ENCODE results near the gene PFDN2.

The PFDN2 gene

DNA sequence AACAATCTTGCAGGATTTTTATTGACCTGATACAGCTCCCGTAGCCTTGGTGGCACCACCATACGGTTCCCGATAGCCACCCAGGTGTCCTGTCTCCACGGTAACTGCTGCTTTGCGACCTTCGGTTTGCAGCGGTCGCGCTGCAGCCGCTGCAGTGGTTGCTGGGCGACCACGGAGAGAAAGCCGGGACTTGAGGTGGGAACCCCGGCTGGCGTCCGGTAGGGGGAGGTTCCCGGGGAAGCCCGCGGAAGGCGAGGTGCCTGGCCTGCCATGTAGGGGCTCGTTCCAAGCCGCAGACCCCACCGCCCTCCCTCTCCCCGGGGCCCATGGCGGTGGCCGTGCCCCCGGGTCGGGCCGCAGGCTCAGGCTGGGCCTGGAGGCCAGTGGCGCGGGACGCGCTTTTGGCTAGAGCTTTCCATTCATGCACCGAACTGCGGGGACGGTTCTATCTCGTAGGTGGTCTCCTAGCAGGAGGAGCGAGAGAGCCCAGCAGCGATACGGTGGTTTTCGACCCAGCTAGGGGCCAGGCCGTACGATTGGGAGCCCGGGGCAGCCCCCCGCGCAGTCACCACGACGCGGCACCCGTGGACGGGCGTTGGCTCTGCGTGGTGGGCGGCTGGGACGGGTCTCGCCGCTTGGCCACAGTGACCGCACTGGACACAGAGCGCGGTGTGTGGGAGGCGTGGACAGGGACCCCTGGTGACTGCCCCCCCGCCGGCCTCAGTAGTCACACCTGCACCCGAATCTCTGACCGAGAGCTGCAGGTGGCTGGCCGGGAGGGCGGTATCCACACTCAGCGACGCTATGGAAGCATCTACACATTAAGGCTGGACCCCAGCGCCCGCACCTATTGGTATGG is 19.4 kb downstream of the PFDN2 start, which contains the start of gene KLHDC9:
KLHDC9 (plus strand) TSS at position 152 of the 859 bp plus-strand sequence; CDS start at position 327, 175 bp downstream.
- Histone ChIP-seq H3K4me1 (ENCODE audit: insufficient read depth, low read length) (no peaks in the 10 kb centered on the region), H3K36me3 (ENCODE audit: insufficient read depth, low read length) (no peaks in the 10 kb centered on the region), H3K9me3 (ENCODE audit: control insufficient read depth, insufficient read depth, low read length) (no peaks in the 10 kb centered on the region), H3K9ac (ENCODE audit: low read depth, low read length) (peak within 1 kb of the TSS; percentile 63)

DNA sequence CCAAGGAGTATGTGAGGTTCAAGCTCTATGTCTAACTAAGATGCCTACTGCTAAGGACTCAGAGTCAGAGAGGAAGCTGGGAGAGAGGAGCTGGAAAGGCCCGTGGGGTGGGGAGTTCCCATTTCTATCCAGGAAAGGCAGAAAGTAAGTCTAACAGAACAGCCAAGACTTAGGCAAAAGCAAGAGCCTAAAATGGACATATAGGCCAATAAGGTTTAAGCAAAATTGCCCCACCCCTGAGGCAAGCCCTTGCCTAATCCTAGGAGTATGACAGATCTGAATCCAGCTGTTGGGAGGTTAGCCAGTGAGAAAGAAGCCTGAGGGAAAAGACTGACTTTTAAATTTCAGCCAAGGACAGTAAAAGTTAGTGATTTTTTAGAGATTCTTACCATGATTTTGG is 21.3 kb downstream of the PFDN2 start:
- H3K4me1 ChIP-seq (ENCODE audit: insufficient read depth, low read length): no peaks in the 10 kb centered on the region
- H3K9me3 ChIP-seq (ENCODE audit: control insufficient read depth, insufficient read depth, low read length): no peaks in the 10 kb centered on the region
- H3K9ac ChIP-seq (ENCODE audit: low read depth, low read length): no peak overlapping the region
- no peaks in the 10 kb centered on the region for H3K36me3 ChIP-seq (ENCODE audit: insufficient read depth, low read length)

DNA sequence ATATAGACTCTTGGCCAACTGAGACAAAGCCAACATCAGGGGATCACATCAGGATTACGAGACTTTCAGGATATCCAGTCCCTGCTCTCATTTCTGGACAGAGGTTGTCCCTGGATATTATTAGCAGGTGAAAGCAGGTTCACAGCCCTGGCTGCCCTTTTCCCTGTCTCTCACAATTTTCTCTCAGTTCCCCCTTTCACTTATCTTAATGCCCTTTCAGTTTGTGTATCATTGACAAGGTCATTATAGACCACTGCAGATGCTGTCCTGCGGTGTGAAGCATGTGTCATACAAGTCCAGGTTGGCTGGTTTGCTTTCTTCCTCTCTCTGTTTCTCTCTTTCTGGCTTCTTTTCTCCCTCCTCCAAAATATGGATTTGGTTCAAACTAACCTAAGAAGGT is 21.8 kb downstream of the PFDN2 start:
- no peaks in the 10 kb centered on the region for H3K9me3 ChIP-seq (ENCODE audit: control insufficient read depth, insufficient read depth, low read length)

DNA sequence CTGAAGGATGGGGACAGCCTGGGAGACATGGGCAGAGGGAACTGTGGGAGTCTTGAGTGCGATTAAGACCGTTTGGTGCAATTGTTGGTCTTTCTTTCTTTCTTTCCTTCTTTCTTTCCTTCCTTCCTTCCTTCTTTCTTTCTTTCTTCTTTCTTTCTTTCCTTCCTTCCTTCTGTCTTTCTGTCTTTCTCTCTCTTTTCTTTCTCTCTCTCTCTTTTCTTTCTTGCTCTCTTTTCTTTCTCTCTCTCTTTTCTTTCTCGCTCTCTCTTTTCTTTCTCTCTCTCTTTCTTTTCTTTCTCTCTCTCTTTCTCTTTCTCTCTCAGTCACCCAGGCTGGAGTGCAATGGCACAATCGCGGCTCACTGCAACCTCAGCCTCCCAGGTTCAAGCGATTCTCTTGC is 22.6 kb downstream of the PFDN2 start:
- Histone ChIP-seq H3K9ac (ENCODE audit: low read depth, low read length) (no peak overlapping the region), H3K4me1 (ENCODE audit: insufficient read depth, low read length) (no peaks in the 10 kb centered on the region), H3K9me3 (ENCODE audit: control insufficient read depth, insufficient read depth, low read length) (no peaks in the 10 kb centered on the region), H3K36me3 (ENCODE audit: insufficient read depth, low read length) (no peaks in the 10 kb centered on the region)

More for the DNA sequence above, 21.8 kb downstream of the PFDN2 start:
- Histone ChIP-seq H3K4me1 (ENCODE audit: insufficient read depth, low read length) (no peaks in the 10 kb centered on the region), H3K36me3 (ENCODE audit: insufficient read depth, low read length) (no peaks in the 10 kb centered on the region), H3K9ac (ENCODE audit: low read depth, low read length) (no peak overlapping the region)

DNA sequence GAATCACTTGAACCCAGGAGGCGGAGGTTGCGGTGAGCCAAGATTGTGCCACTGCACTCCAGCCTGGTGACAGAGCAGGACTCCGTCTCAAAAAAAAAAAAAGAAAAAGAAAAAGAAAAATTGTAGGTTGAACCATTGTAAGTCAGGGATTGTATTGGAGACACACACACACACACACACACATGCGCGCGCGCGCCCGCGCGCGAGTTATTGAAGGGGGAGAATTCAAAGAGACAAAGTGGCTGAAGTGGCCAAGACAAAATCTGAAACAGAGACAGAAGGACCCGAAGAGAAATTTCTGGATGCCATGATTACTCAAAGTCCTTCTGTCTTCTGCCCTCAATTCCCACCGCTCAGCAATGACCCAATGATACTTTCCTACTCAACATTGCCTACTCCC is 23.4 kb downstream of the PFDN2 start:
- Histone ChIP-seq H3K9ac (ENCODE audit: low read depth, low read length) (no peak overlapping the region), H3K9me3 (ENCODE audit: control insufficient read depth, insufficient read depth, low read length) (no peaks in the 10 kb centered on the region), H3K4me1 (ENCODE audit: insufficient read depth, low read length) (no peaks in the 10 kb centered on the region), H3K36me3 (ENCODE audit: insufficient read depth, low read length) (no peaks in the 10 kb centered on the region)

DNA sequence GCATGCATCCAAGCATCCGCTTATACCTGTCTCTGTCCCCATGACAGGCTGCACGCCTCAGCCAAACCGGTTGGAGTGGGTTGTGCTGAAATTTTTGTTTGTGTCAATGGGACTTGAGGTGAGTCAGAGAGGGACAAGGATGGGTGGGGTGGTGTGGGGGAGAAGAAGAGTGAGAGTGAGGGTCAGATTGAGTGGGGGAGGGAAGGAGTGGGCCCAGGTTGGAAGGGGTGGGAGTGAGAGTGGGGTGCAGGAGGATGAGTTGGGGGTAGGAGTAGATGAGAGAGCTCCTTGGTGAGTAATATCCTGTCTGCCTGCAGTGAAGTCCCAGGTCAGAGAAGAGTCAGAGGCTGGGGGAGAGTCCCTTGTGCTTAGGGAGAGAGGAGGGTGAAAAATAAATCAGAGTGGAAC is 25.2 kb downstream of the PFDN2 start:
- no peaks in the 10 kb centered on the region for H3K36me3 ChIP-seq (ENCODE audit: insufficient read depth, low read length)
- H3K4me1 ChIP-seq (ENCODE audit: insufficient read depth, low read length): no peaks in the 10 kb centered on the region; the same call in 1 of the 2 replicates
- no peak overlapping the region for H3K9ac ChIP-seq (ENCODE audit: low read depth, low read length)
- H3K9me3 ChIP-seq (ENCODE audit: control insufficient read depth, insufficient read depth, low read length): no peaks in the 10 kb centered on the region

DNA sequence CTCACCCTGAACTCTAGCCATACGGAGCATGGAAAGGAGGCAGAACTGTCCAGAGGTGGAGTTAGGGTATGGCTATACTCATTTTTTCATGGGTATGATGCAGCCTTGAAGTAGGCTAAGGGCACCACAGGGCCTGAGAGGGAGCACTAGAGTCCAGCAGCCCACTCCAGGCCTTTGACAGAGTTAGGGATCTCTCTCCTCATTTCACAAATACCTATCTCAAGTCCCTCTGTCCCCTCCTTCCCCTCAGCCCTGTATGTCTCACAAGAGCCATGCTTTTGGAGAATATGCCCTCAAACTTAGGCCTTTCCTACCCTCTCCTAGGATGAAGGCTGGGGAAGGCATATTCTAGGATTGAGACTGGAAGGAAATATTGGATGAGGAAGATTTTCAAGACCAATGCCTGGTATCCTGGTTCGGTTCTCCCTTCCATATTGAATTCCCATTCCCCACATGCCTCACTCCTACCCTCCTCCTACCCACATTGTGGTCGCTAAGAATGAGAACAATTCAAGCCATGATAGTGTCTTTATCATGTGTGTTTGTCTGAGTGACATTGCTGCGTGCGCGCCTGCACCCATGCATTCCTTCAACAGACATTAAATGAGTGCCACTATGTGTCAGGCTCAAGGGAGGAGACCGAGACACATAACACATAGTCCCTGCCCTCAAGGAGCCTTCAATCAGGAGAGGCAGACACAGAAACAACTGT is 25.9 kb downstream of the PFDN2 start:
- H3K9ac ChIP-seq (ENCODE audit: low read depth, low read length): no peak overlapping the region
- no peaks in the 10 kb centered on the region for H3K36me3 ChIP-seq (ENCODE audit: insufficient read depth, low read length)
- no peaks in the 10 kb centered on the region for H3K9me3 ChIP-seq (ENCODE audit: control insufficient read depth, insufficient read depth, low read length)
- H3K4me1 ChIP-seq (ENCODE audit: insufficient read depth, low read length): no peaks in the 10 kb centered on the region; the same call in 1 of the 2 replicates

DNA sequence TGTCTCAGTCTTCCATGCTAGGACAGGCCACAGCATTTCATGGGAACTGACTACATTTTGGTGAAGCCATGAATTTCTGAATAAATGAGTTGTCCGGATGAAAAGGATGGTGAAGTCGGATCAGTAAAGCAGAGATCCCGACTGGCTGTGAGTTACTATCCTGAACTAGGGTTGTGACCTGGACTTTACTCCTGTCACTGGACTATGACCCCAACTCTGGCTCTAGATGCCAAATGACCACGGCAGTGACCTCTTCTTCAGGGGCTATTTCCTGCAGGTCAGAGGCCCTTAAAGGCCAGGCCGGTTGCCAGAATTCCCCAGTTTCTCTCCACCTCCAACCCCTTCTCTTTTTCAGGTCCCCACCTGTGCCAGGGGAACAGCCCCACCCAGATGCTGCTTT is 26.7 kb downstream of the PFDN2 start:
- Histone ChIP-seq H3K9ac (ENCODE audit: low read depth, low read length) (no peak overlapping the region), H3K36me3 (ENCODE audit: insufficient read depth, low read length) (no peaks in the 10 kb centered on the region), H3K9me3 (ENCODE audit: control insufficient read depth, insufficient read depth, low read length) (no peaks in the 10 kb centered on the region), H3K4me1 (ENCODE audit: insufficient read depth, low read length) (peaks cover 1% of the 10 kb centered on the region; the same call in 1 of the 2 replicates)

DNA sequence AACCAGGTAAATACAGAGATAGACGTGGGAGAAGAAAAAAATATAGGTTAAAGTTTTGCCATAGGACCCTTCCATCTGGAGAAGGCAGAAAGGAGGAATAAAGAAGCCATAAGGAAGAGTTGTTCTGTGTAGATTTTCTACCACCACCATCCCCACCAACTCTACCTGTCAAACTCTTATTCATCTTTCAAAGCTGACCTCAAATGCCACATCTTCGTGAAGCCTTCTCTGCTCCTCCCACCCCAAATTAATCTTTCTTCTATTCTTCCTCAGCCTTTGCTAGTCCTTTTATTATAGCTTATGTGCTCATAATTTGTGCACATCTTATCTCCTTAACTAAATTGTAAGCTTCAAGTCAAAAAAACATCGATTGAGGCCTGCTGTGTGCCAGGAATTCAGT is 27.2 kb downstream of the PFDN2 start:
- Histone ChIP-seq H3K9ac (ENCODE audit: low read depth, low read length) (no peak overlapping the region), H3K4me1 (ENCODE audit: insufficient read depth, low read length) (peaks cover 5% of the 10 kb centered on the region; the same call in 1 of the 2 replicates), H3K9me3 (ENCODE audit: control insufficient read depth, insufficient read depth, low read length) (no peaks in the 10 kb centered on the region), H3K36me3 (ENCODE audit: insufficient read depth, low read length) (no peaks in the 10 kb centered on the region)

DNA sequence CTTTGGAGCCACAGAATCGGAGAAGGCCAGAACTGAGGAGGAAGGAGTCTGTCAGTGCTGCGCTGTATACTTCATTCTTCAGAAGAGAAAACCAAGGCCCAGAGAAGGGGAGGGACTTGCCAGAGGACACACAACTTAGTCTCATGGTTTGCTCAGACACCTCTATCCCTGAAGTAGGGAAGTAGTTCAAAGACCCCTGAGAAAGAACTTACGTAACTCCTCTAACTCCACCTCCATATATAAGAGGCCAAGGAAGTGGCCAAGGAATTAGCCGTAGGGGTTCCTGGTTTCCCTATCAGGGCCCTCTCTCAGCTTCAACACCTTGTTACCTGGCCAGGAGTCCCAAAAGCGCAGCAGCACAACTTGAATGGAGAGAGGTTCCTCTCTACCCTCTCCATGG is 27.9 kb downstream of the PFDN2 start:
- Histone ChIP-seq H3K9ac (ENCODE audit: low read depth, low read length) (no peak overlapping the region), H3K9me3 (ENCODE audit: control insufficient read depth, insufficient read depth, low read length) (no peaks in the 10 kb centered on the region), H3K4me1 (ENCODE audit: insufficient read depth, low read length) (peaks cover 9% of the 10 kb centered on the region; the same call in 1 of the 2 replicates), H3K36me3 (ENCODE audit: insufficient read depth, low read length) (no peaks in the 10 kb centered on the region)

DNA sequence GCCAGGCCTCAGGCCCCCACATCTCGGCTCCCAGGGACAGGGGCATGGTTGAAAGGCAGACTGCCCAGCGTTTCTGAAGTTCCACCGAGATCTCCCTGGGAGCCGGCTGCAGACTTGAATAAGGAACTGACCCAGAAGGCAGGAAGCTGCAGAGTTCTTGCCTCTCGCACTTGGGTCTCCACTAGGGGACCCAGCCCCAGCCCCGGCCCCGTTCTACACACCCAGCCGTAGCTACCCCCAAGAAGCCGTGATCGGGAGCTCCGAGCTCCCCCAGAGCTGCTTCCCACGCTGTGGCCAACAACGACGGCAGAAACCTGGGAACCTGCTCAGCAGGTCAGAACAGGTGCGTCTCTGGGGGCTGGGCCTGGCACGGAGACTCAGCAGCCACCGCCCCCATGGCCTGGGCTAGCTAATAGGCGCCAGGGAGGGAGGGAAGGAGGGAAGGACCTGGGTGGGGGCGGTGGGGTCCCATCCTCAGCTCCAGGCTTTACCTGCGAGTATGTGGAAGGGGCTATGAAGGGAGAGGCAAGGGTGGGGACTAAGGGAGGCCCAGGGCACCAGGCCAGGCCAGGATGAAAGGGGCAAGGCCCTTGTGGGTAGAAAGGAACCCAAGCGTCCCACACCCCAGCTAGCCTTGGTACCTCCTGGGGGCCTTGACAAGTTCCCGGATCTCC is 28.4 kb downstream of the PFDN2 start, which contains the start of gene NECTIN4:
NECTIN4 (minus strand) TSS at position 308 of the 674 bp plus-strand sequence; CDS start at position 46, 262 bp downstream.
- Histone ChIP-seq H3K4me1 (ENCODE audit: insufficient read depth, low read length) (peaks cover 13% of the 10 kb centered on the region; the same call in 1 of the 2 replicates), H3K9me3 (ENCODE audit: control insufficient read depth, insufficient read depth, low read length) (no peaks in the 10 kb centered on the region), H3K36me3 (ENCODE audit: insufficient read depth, low read length) (no peaks in the 10 kb centered on the region), H3K9ac (ENCODE audit: low read depth, low read length) (no peak within 1 kb of the TSS)

DNA sequence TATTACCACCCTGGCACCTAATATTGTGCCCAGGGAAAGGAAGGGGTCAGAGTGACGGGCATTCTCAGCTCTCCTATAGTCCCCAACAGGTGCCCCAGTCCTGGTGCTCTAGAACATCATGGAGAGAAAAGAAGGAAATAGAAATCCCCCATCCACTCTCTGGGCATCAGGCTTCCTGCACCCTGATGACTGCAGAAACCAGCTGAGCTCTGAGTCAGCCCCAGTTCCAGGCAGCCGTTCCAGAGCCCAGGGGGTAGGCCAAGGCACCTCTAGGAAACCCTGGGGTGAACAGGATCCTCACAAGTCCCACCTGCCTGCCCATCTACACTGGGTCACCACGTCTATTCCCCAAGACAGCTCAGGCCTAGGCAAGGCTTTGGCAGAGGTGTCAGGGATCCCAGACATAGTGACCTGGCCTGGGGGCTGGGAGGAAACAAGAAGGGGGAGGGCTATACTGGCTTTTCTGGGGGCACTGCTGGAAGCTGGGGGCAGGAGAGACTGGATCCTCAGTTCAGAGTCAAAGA is 29.2 kb downstream of the PFDN2 start:
- H3K9ac ChIP-seq (ENCODE audit: low read depth, low read length): no peak overlapping the region
- peaks cover 16% of the 10 kb centered on the region; the same call in 1 of the 2 replicates for H3K4me1 ChIP-seq (ENCODE audit: insufficient read depth, low read length)
- H3K9me3 ChIP-seq (ENCODE audit: control insufficient read depth, insufficient read depth, low read length): no peaks in the 10 kb centered on the region

DNA sequence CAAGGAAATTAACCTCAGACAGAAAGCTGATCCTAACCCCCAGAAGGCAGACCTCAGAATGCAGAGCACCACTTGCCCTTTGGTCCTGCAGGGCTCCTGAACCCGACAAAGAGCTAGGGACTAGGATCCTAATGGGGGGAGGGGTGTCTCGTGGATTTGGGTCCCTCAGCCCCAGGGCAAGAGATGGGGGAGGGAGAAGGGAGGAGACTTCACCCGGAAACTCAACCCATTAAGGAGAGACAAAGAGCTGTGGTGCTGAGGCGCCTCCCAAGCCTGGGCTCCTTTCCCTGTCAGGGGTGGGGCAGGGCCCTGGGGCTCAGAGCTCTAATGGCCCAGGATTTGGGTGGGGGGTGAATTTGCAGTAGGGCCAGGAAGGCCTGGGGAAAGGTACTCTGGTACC is 31.4 kb downstream of the PFDN2 start:
- no peak overlapping the region for H3K9ac ChIP-seq (ENCODE audit: low read depth, low read length)
- no peaks in the 10 kb centered on the region for H3K36me3 ChIP-seq (ENCODE audit: insufficient read depth, low read length)
- no peaks in the 10 kb centered on the region for H3K9me3 ChIP-seq (ENCODE audit: control insufficient read depth, insufficient read depth, low read length)
- peaks cover 21% of the 10 kb centered on the region; the same call in 1 of the 2 replicates for H3K4me1 ChIP-seq (ENCODE audit: insufficient read depth, low read length)

More for the DNA sequence above, 29.2 kb downstream of the PFDN2 start:
- no peaks in the 10 kb centered on the region for H3K36me3 ChIP-seq (ENCODE audit: insufficient read depth, low read length)

DNA sequence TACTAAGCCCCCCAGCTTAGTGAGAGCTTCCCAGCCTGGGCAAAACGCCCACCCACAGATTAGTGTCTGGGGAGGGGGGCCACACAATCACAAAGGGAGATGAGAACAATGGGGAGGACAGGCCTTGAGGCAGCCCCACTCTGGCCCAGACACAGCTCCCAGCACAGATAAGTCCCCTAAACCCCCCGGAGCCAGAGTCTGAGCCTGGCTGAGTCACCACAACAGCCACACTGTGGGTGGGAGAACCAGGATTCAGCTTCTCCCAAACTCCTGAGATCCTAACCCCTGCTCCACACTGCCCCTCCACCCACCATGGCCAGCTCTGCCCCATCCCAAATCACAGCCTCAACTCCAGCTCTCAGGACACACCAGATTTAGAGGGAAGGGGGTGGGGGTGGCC is 32.7 kb downstream of the PFDN2 start:
- Histone ChIP-seq H3K9me3 (ENCODE audit: control insufficient read depth, insufficient read depth, low read length) (no peaks in the 10 kb centered on the region), H3K36me3 (ENCODE audit: insufficient read depth, low read length) (no peaks in the 10 kb centered on the region), H3K4me1 (ENCODE audit: insufficient read depth, low read length) (peaks cover 21% of the 10 kb centered on the region; the same call in 1 of the 2 replicates), H3K9ac (ENCODE audit: low read depth, low read length) (no peak overlapping the region)
